Hippocampal formation (tissue), 2 donors: Measurements from ENCODE around the gene STAC.
"Not testable (repeated sequence)": the region's sequence is repeated elsewhere in the genome, so short reads cannot be mapped to it uniquely, and the experiment has no call there.

ENCODE experiments used
- DNase-seq, 2 donors: peaks; one replicate each; lab custom pipeline; 2025; lab: John Stamatoyannopoulos, UW

The STAC gene

GRCh38 chr3:36480911-36481648 is 100.8 kb downstream of the STAC start:
- no peak for DNase-seq

GRCh38 chr3:36482256-36482655 is 102.0 kb downstream of the STAC start:
- DNase-seq, result no peak

- no peak for DNase-seq
Observed at GRCh38 chr3:36482880-36483279, 102.6 kb downstream of the STAC start.

- DNase-seq, result no peak
Observed at GRCh38 chr3:36483709-36484108, 103.4 kb downstream of the STAC start.

GRCh38 chr3:36484386-36484785 is 104.1 kb downstream of the STAC start:
- DNase-seq, result no peak

GRCh38 chr3:36486009-36486795 is 105.9 kb downstream of the STAC start:
- no peak for DNase-seq

GRCh38 chr3:36487616-36488015 is 107.3 kb downstream of the STAC start:
- DNase-seq, result no peak

GRCh38 chr3:36488077-36488789 is 107.9 kb downstream of the STAC start:
- DNase-seq, result no peak

GRCh38 chr3:36489101-36489500 is 108.8 kb downstream of the STAC start:
- no peak for DNase-seq

GRCh38 chr3:36489679-36490425 is 109.5 kb downstream of the STAC start:
- DNase-seq, result no peak

- DNase-seq, result no peak
Observed at GRCh38 chr3:36493051-36493450, 112.7 kb downstream of the STAC start.

GRCh38 chr3:36494461-36495109 is 114.3 kb downstream of the STAC start:
- no peak for DNase-seq

- no peak for DNase-seq
Observed at GRCh38 chr3:36496684-36497633, 116.7 kb downstream of the STAC start.

- not testable (repeated sequence) for DNase-seq
Observed at GRCh38 chr3:36500053-36500452, 119.7 kb downstream of the STAC start.

GRCh38 chr3:36501616-36502015 is 121.3 kb downstream of the STAC start:
- no peak for DNase-seq

- DNase-seq, result no peak
Observed at GRCh38 chr3:36505393-36505792, 125.1 kb downstream of the STAC start.

GRCh38 chr3:36511791-36512486 is 131.6 kb downstream of the STAC start:
- no peak for DNase-seq

GRCh38 chr3:36512555-36512954 is 132.3 kb downstream of the STAC start:
- no peak for DNase-seq

- no peak for DNase-seq
Observed at GRCh38 chr3:36514171-36514570, 133.9 kb downstream of the STAC start.

- DNase-seq, result no peak
Observed at GRCh38 chr3:36519682-36520081, 139.4 kb downstream of the STAC start.
